Bronchial smooth muscle cell (primary cell): ENCODE results near the gene MAP1LC3B. TPM values are rescaled to one million over a fixed set of nuclear protein-coding genes. Genes with fewer than 3 reads are reported as not detected.

Experiments used
- total RNA-seq: library from RNA; depleted of rRNA; stranded (reverse); fragments of >200 nt; gene quantifications from 2 replicates; pipeline ENCODE4 v1.2.1, GENCODE V29; 2014

Gene MAP1LC3B
- total RNA-seq: 22.9 and 24.0 TPM in 2 replicates

GRCh38 chr16:87391950-87392820, at the start of gene MAP1LC3B:
Gene MAP1LC3B, plus strand, starts transcription at chr16:87392336. Its CDS starts 92 bp downstream, at chr16:87392428.

GRCh38 chr16:87383505-87384161, 8.5 kb upstream of the MAP1LC3B start, which contains the start of gene FBXO31:
Gene FBXO31, minus strand, starts transcription at chr16:87383776. Its CDS starts 32 bp downstream, at chr16:87383744.

Other genes starting within 250 kb of the MAP1LC3B start
- 4.7 and 7.1 TPM in 2 replicates for gene C16orf95, start 74.9 kb upstream of the MAP1LC3B start, total RNA-seq
- 29.6 and 41.6 TPM in 2 replicates for gene FBXO31, start 8.6 kb upstream of the MAP1LC3B start, total RNA-seq
- gene ZCCHC14, start 100.7 kb downstream of the MAP1LC3B start, total RNA-seq: 9.1 and 14.0 TPM in 2 replicates
- under 0.01 TPM in 1 of 2 replicates, not detected in the other for gene JPH3, start 210.2 kb downstream of the MAP1LC3B start, total RNA-seq